Endothelial cell (in vitro differentiated cells): ENCODE measurements around the gene EGFL6. TPM values are rescaled to one million over a fixed set of nuclear protein-coding genes. Genes with fewer than 3 reads are reported as not detected.
"Not testable (repeated sequence)": the region's sequence is repeated elsewhere in the genome, so short reads cannot be mapped to it uniquely, and the experiment has no call there.

Experiments used
- DNase-seq: peaks from one replicate; pipeline ENCODE4 v3.0.0; 2021; ENCODE audit warnings: low spot score
- H3K27ac Mint-ChIP-seq: one replicate; pipeline ENCODE4 v1.8.0; 2021; ENCODE audit warnings: mixed read lengths, inconsistent platforms; ENCODE audit not compliant: unreplicated experiment
- H3K27me3 Mint-ChIP-seq: one replicate; pipeline ENCODE4 v1.8.0; 2021; ENCODE audit warnings: mild to moderate bottlenecking, moderate library complexity, mixed read lengths, inconsistent platforms; ENCODE audit not compliant: unreplicated experiment
- H3K36me3 Mint-ChIP-seq: one replicate; pipeline ENCODE4 v1.8.0; 2021; ENCODE audit warnings: mild to moderate bottlenecking, low read depth, mixed read lengths, inconsistent platforms; ENCODE audit not compliant: unreplicated experiment
- H3K4me1 Mint-ChIP-seq: one replicate; pipeline ENCODE4 v1.8.0; 2021; ENCODE audit warnings: mild to moderate bottlenecking, mixed read lengths, inconsistent platforms; ENCODE audit not compliant: unreplicated experiment
- H3K4me3 Mint-ChIP-seq: one replicate; pipeline ENCODE4 v1.8.0; 2021; ENCODE audit warnings: mild to moderate bottlenecking, mixed read lengths, inconsistent platforms; ENCODE audit not compliant: unreplicated experiment
- H3K9me3 Mint-ChIP-seq: one replicate; pipeline ENCODE4 v1.8.0; 2021; ENCODE audit warnings: mixed read lengths, inconsistent platforms; ENCODE audit not compliant: unreplicated experiment
- CTCF ChIP-seq: fragments of 200-600 bp; sonication (generic); IDR thresholded peaks from one replicate; pipeline ENCODE4 v1.5.0; 2021; ENCODE audit warnings: antibody characterized with exemption; ENCODE audit not compliant: unreplicated experiment
- total RNA-seq: library from RNA; stranded (reverse); fragmentation: NEBNext Ultra II Directional; extraction: Animal tissue kit (Norgen Biotek cat#: 25700); gene quantifications from one replicate; pipeline ENCODE4 v1.2.1, GENCODE V29; 2021; ENCODE audit not compliant: unreplicated experiment

EGFL6 gene
- total RNA-seq, 1 donor from 2014 or later: not detected

- Mint-ChIP-seq H3K9me3 (no peaks in the 10 kb centered on the region), H3K27ac (no peak overlapping the region), H3K36me3 (no peaks in the 10 kb centered on the region), H3K4me3 (no peak overlapping the region), H3K27me3 (peaks cover 2% of the 10 kb centered on the region), H3K4me1 (no peaks in the 10 kb centered on the region)
- no peak for TF ChIP-seq CTCF
- DNase-seq: no peak
Measured at GRCh38 chrX:13620207-13620606, 50.8 kb downstream of the EGFL6 start.

DNA sequence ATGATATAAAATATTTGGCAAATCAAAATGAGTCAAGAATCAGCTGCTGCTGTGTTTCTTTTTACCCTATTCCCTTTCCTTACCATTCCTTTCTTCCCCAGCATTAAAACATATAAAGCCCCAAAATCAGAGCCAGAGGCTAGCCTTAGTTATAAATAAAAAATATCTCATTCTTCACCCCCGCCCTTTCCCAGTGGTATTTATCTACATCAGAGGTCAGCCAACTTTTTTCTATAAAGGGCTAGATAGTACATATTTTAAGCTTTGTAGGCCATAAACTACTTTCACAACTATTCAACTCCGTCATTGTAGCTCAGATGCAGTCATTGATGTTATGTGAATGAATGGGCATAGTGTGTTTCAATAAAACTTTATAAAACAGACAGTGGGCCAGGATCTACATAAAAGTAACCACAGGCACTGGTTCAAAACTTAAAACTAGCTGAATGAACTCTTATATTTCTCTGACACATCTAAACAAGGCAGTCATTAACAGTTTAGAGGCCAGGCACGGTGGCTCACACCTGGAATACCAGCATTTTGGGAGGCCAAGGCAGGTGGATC, 53.1 kb downstream of the EGFL6 start:
- H3K4me1 Mint-ChIP-seq: no peaks in the 10 kb centered on the region
- H3K4me3 Mint-ChIP-seq: no peak overlapping the region
- no peak for TF ChIP-seq CTCF
- no peak for DNase-seq
- no peak overlapping the region for H3K27ac Mint-ChIP-seq
- H3K36me3 Mint-ChIP-seq: no peaks in the 10 kb centered on the region
- no peaks in the 10 kb centered on the region for H3K9me3 Mint-ChIP-seq
- H3K27me3 Mint-ChIP-seq: peaks cover 2% of the 10 kb centered on the region

DNA sequence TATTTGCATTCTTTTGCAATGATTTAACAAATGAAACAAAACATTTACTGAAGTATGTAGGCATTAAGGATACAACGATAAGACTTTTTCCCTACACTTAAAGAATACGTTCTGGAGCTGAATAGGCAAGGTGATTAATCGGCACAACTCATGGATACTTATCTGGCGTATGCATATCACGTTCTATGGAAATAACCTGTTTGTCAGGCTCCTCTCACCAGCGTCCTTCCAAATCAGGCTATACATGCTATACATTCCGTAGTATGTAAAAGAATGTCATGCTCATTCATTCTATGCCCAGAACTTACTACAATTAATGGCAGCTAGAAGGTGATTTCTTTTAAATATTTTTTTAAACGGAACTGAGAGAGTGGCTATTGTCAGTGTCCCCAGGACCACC, 57.9 kb downstream of the EGFL6 start:
- Mint-ChIP-seq H3K4me1 (no peaks in the 10 kb centered on the region), H3K9me3 (no peaks in the 10 kb centered on the region), H3K36me3 (no peaks in the 10 kb centered on the region), H3K27ac (no peak overlapping the region), H3K4me3 (no peak overlapping the region), H3K27me3 (no peaks in the 10 kb centered on the region)
- no peak for DNase-seq
- TF ChIP-seq CTCF: no peak

DNA sequence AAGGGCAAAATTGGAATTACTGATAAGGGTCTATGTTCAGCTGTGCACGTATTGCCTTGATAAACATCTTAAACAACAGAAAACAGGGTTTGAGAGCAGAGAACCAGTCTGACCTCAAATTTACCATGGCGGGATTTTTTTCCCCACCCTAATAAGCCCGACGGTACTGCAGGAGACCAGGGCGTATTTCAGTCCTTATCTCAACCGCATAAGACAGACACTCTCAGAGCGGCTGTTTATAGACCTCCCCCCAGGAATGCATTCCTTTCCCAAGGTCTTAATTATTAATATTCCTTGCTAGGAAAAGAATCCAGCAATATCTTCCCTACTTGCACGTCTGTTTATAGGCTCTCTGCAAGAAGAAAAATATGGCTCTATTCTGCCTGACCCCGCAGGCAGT, 67.8 kb downstream of the EGFL6 start:
- H3K27ac Mint-ChIP-seq, H3K9me3 Mint-ChIP-seq, H3K27me3 Mint-ChIP-seq, H3K36me3 Mint-ChIP-seq, H3K4me3 Mint-ChIP-seq, H3K4me1 Mint-ChIP-seq, DNase-seq: not testable (repeated sequence)

DNA sequence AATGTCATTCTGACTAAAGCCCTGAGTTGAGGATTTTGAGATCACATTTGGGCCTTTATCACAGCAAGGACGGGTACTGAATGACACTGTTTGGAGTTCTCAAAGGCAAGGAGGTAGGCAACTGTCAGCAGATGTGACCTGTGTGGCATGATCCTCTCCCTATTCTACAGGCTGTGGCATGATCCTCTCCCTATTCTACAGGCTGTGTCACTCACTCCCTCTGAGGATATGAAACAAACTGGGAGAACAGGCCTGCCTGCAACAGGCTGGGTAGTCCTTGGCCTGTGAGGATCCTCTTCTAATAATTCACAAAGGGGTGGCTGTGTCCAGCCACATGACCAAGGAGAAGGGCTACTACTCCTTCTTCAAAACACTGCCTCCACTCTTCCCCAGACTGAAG, 68.6 kb downstream of the EGFL6 start:
- Mint-ChIP-seq H3K4me3 (no peak overlapping the region), H3K27ac (no peak overlapping the region), H3K9me3 (no peaks in the 10 kb centered on the region), H3K36me3 (peaks cover 4% of the 10 kb centered on the region), H3K27me3 (no peaks in the 10 kb centered on the region), H3K4me1 (no peaks in the 10 kb centered on the region)
- DNase-seq: no peak
- TF ChIP-seq CTCF: no peak

- no peaks in the 10 kb centered on the region for H3K27me3 Mint-ChIP-seq
- H3K9me3 Mint-ChIP-seq: no peaks in the 10 kb centered on the region
- H3K4me1 Mint-ChIP-seq: no peaks in the 10 kb centered on the region
- H3K4me3 Mint-ChIP-seq: no peak overlapping the region
- no peak for DNase-seq
- H3K36me3 Mint-ChIP-seq: peaks cover 4% of the 10 kb centered on the region
- no peak for TF ChIP-seq CTCF
- H3K27ac Mint-ChIP-seq: no peak overlapping the region
Measured at GRCh38 chrX:13638826-13639225, 69.4 kb downstream of the EGFL6 start.

GRCh38 chrX:13641684-13642083, 72.3 kb downstream of the EGFL6 start:
- not testable (repeated sequence) for H3K4me3 Mint-ChIP-seq

More at GRCh38 chrX:13641684-13642083, 72.3 kb downstream of the EGFL6 start:
- not testable (repeated sequence) for H3K9me3 Mint-ChIP-seq, H3K4me1 Mint-ChIP-seq, H3K27ac Mint-ChIP-seq, H3K36me3 Mint-ChIP-seq, H3K27me3 Mint-ChIP-seq, DNase-seq
